H1 (cell line): ENCODE results near the gene TLCD2. TPM values are rescaled to one million over a fixed set of nuclear protein-coding genes. Genes with fewer than 3 reads are reported as not detected.
"Not testable (repeated sequence)": the region's sequence is repeated elsewhere in the genome, so short reads cannot be mapped to it uniquely, and the experiment has no call there.

Experiments
- CTCF ChIA-PET: fragments of 300-600 bp; sonication (Branson Sonifier 250); formaldehyde crosslinking; loops from one replicate; lab custom pipeline; 2021; ENCODE audit not compliant: partially characterized antibody; lab: Charles Lee
- POLR2A ChIA-PET: fragments of 300-600 bp; sonication (Branson Sonifier 250); formaldehyde crosslinking; loops from one replicate; lab custom pipeline; 2021; ENCODE audit warnings: inconsistent platforms; ENCODE audit not compliant: partially characterized antibody; lab: Charles Lee
- DNase-seq, 2 experiments: peaks; one replicate each; pipeline versions ENCODE4 v3.0.0 to v3.0.0-alpha.2; 2010 to 2022; ENCODE audit warnings: low spot score in 2 of 2, low read depth in 1 of 2, mixed read lengths in 1 of 2
- FAIRE-seq: peaks from 2 replicates; lab custom pipeline; 2011; peaks lifted over from hg19 to GRCh38; lab: Jason Lieb, UNC
- H2AFZ ChIP-seq: 2 replicates; pipeline ENCODE4 v1.8.1; 2012; ENCODE audit warnings: low read length, inconsistent platforms
- H2AK5ac ChIP-seq: 2 replicates; pipeline ENCODE4 v1.6.1; 2013; ENCODE audit warnings: low read depth, low read length
- H2BK120ac ChIP-seq: replicated peaks from 2 replicates; pipeline ENCODE3; 2013; ENCODE audit warnings: low read depth, low read length, inconsistent platforms
- H2BK12ac ChIP-seq: 2 replicates; pipeline ENCODE4 v1.6.1; 2013; ENCODE audit warnings: low read depth, low read length
- H2BK15ac ChIP-seq: 2 replicates; pipeline ENCODE4 v1.6.1; 2013; ENCODE audit warnings: low read length
- H2BK20ac ChIP-seq: 2 replicates; pipeline ENCODE4 v1.6.1; 2013; ENCODE audit warnings: low read length
- H2BK5ac ChIP-seq: 2 replicates; pipeline ENCODE4 v1.6.1; 2013; ENCODE audit warnings: low read depth, low read length
- H3K14ac ChIP-seq: 2 replicates; pipeline ENCODE4 v1.6.1; 2013; ENCODE audit warnings: inconsistent platforms; ENCODE audit not compliant: insufficient read length
- H3K18ac ChIP-seq: 2 replicates; pipeline ENCODE4 v1.6.1; 2013; ENCODE audit warnings: low read length; ENCODE audit errors: extremely low read depth
- H3K23ac ChIP-seq: 2 replicates; pipeline ENCODE4 v1.6.1; 2013; ENCODE audit warnings: inconsistent platforms; ENCODE audit not compliant: insufficient read length
- H3K23me2 ChIP-seq: 2 replicates; pipeline ENCODE4 v1.6.1; 2013; ENCODE audit warnings: low read depth, low read length
- H3K27ac ChIP-seq: 2 replicates; pipeline ENCODE4 v1.6.1; 2011; ENCODE audit warnings: low read depth, low read length, inconsistent platforms
- H3K27me3 ChIP-seq, 4 experiments: replicated peaks in 1 of 4; 1 replicate in 1 of 4; 2 replicates in 3 of 4; pipeline versions ENCODE4 v1.6.1 to v1.8.1; 2011 to 2013; ENCODE audit warnings: low read length in 3 of 4, mild to moderate bottlenecking in 3 of 4, inconsistent platforms in 2 of 4, mixed read lengths in 2 of 4, moderate library complexity in 1 of 4; ENCODE audit not compliant: control insufficient read depth in 3 of 4, insufficient read depth in 3 of 4; ENCODE audit errors: extremely low read depth in 1 of 4
- H3K36me3 ChIP-seq, 4 experiments: 2 replicates each; pipeline versions ENCODE4 v1.6.1 to v1.8.1; 2011 to 2013; ENCODE audit warnings: mild to moderate bottlenecking in 4 of 4, low read length in 3 of 4, moderate library complexity in 2 of 4, control low read depth in 1 of 4, inconsistent platforms in 1 of 4; ENCODE audit not compliant: insufficient read depth in 4 of 4, control insufficient read depth in 2 of 4
- H3K4ac ChIP-seq: replicated peaks from 2 replicates; pipeline ENCODE3; 2013; ENCODE audit warnings: low read length, low read depth, mixed read lengths, inconsistent platforms; ENCODE audit not compliant: insufficient read length
- H3K4me1 ChIP-seq, 4 experiments: replicated peaks in 1 of 4; 1 replicate in 1 of 4; 2 replicates in 3 of 4; pipeline versions ENCODE4 v1.6.1 to v1.8.1; 2011 to 2013; ENCODE audit warnings: low read length in 3 of 4, inconsistent platforms in 2 of 4, mixed read lengths in 1 of 4; ENCODE audit not compliant: insufficient read depth in 4 of 4, control insufficient read depth in 3 of 4
- H3K4me2 ChIP-seq, 2 experiments: 2 replicates each; pipeline versions ENCODE4 v1.6.1 to v1.8.1; 2011 to 2013; ENCODE audit warnings: low read depth in 2 of 2, low read length in 2 of 2, control low read depth in 1 of 2, inconsistent platforms in 1 of 2, mild to moderate bottlenecking in 1 of 2; ENCODE audit not compliant: insufficient read depth in 1 of 2
- H3K4me3 ChIP-seq, 4 experiments: fragments of 200-600, 300-600 bp in 1 of 4; sonication (generic), shearing (Covaris generic), sonication (Bioruptor Twin) in 1 of 4; 2 replicates each; pipeline versions ENCODE4 v1.5.1 to v1.8.1; 2011 to 2016; ENCODE audit warnings: low read length in 4 of 4, low read depth in 3 of 4, control low read depth in 2 of 4, inconsistent platforms in 2 of 4, mild to moderate bottlenecking in 2 of 4, mixed read lengths in 1 of 4, moderate library complexity in 1 of 4; ENCODE audit not compliant: insufficient read depth in 2 of 4; ENCODE audit errors: extremely low read depth in 1 of 4
- H3K56ac ChIP-seq: replicated peaks from 2 replicates; pipeline ENCODE3; 2013; ENCODE audit warnings: low read depth, mild to moderate bottlenecking, mixed read lengths, low read length, inconsistent platforms; ENCODE audit not compliant: insufficient read length
- H3K79me1 ChIP-seq: 2 replicates; pipeline ENCODE4 v1.6.1; 2013; ENCODE audit warnings: low read depth, low read length, control low read depth
- H3K79me2 ChIP-seq, 2 experiments: 2 replicates each; pipeline versions ENCODE4 v1.6.1 to v1.8.1; 2012 to 2013; ENCODE audit warnings: low read length in 2 of 2, mild to moderate bottlenecking in 2 of 2, inconsistent platforms in 1 of 2; ENCODE audit not compliant: insufficient read depth in 2 of 2, control insufficient read depth in 1 of 2
- H3K9ac ChIP-seq, 4 experiments: replicated peaks in 1 of 4; 1 replicate in 1 of 4; 2 replicates in 3 of 4; pipeline versions ENCODE4 v1.6.1 to v1.8.1; 2011 to 2013; ENCODE audit warnings: low read depth in 3 of 4, low read length in 3 of 4, control low read depth in 2 of 4, mild to moderate bottlenecking in 2 of 4, moderate library complexity in 2 of 4, inconsistent platforms in 1 of 4; ENCODE audit errors: extremely low read depth in 1 of 4
- H3K9me3 ChIP-seq, 2 experiments: 2 replicates each; pipeline versions ENCODE4 v1.6.1 to v1.8.1; 2012 to 2013; ENCODE audit warnings: mild to moderate bottlenecking in 2 of 2, moderate library complexity in 2 of 2, control low read depth in 1 of 2, inconsistent platforms in 1 of 2, low read depth in 1 of 2, low read length in 1 of 2, mixed read lengths in 1 of 2; ENCODE audit not compliant: insufficient read depth in 2 of 2
- H4K20me1 ChIP-seq, 2 experiments: replicated peaks in 1 of 2; 2 replicates each; pipeline versions ENCODE3 to v1.8.1; 2011 to 2013; ENCODE audit warnings: inconsistent platforms in 2 of 2, low read length in 2 of 2, mild to moderate bottlenecking in 1 of 2; ENCODE audit not compliant: insufficient read depth in 2 of 2, control insufficient read depth in 1 of 2
- H4K5ac ChIP-seq: 2 replicates; pipeline ENCODE4 v1.6.1; 2013; ENCODE audit warnings: low read length, low read depth, mixed read lengths, inconsistent platforms; ENCODE audit not compliant: insufficient read length
- H4K8ac ChIP-seq: 2 replicates; pipeline ENCODE4 v1.8.0; 2013; ENCODE audit warnings: mild to moderate bottlenecking, moderate library complexity, low read length, inconsistent platforms; ENCODE audit not compliant: insufficient read depth; ENCODE audit errors: extremely low read depth
- H4K91ac ChIP-seq: replicated peaks from 2 replicates; pipeline ENCODE3; 2013; ENCODE audit warnings: low read length, mixed read lengths, inconsistent platforms; ENCODE audit not compliant: insufficient read length
- WGBS, 2 experiments: shearing (Covaris generic) in 1 of 2; methylation state at CpG; one replicate each; pipeline versions ENCODE4 v1.1.6 to v1.1.7; 2013 to 2015; ENCODE audit warnings: low lambda C conversion rate in 2 of 2, mixed read lengths in 2 of 2, inconsistent platforms in 1 of 2, low coverage in 1 of 2, missing lambda C conversion rate in 1 of 2; ENCODE audit not compliant: insufficient replicate concordance in 2 of 2, insufficient coverage in 1 of 2, insufficient read length in 1 of 2; ENCODE audit errors: extremely low coverage in 1 of 2, missing lambda C conversion rate in 1 of 2; 5-methylcytosine and 5-hydroxymethylcytosine counted together
- polyA plus RNA-seq, 7 experiments: library from polyadenylated mRNA; depleted of rRNA in 3 of 7; stranded (reverse) in 5 of 7; unstranded in 2 of 7; fragments of >200 nt in 5 of 7; fragments of 200-250 nt in 2 of 7; gene quantifications; 1 replicate in 5 of 7; 2 replicates in 1 of 7; 4 replicates in 1 of 7; pipeline versions ENCODE4 v1.2.1 to v1.2.3, GENCODE V29; 2011 to 2013; ENCODE audit warnings: missing spikeins in 2 of 7, mixed read lengths in 2 of 7
- total RNA-seq: library from RNA; stranded (reverse); fragmentation: NEBNext Ultra II Directional; extraction: Animal tissue kit (Norgen Biotek cat#: 25700); gene quantifications from 2 replicates; pipeline ENCODE4 v1.2.1, GENCODE V29; 2021

TLCD2 gene
- total and polyA plus RNA-seq, 2 of the 8 experiments (the other 6 are each of a cell fraction or from before 2014, with no cell fraction given), result 0.47 to 1.4 TPM

DNA sequence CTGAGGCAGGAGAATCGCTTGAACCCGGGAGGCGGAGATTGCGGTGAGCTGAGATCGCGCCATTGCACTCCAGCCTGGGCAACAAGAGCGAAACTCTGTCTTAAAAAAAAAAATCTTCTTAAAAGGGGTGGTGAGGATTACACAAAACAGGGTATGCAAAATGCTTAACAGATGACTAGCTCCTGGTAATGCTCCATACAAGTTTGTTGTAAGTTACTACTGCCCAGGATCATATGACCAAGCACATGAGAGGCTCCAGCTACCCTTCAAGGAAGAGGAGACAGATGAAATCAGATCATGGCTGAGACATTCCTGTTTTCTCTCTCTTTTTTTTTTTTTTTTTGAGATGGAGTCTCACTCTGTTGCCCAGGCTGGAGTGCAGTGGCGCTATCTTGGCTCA, 11.8 kb upstream of the TLCD2 start:
- ChIA-PET CTCF (interaction anchor here (0.6 to 6.9 kb wide), 23 partner anchors 9 to 210 kb away, joined by 3 to 117 read pairs (median 6); partner anchors contain the start of gene SERPINF1), POLR2A (interaction anchor here (0.6 to 2.6 kb wide), 3 partner anchors 52 to 64 kb away, joined by 3 to 11 read pairs (median 3); no protein-coding TSS in a partner anchor)
- not testable (repeated sequence) for H3K56ac ChIP-seq, H2BK120ac ChIP-seq, H3K4ac ChIP-seq, H3K4me3 ChIP-seq, H2BK15ac ChIP-seq, H3K18ac ChIP-seq, H3K14ac ChIP-seq, H3K4me1 ChIP-seq, H3K9me3 ChIP-seq, H3K79me1 ChIP-seq, H2AFZ ChIP-seq, FAIRE-seq, H2AK5ac ChIP-seq, DNase-seq, H3K9ac ChIP-seq, H4K91ac ChIP-seq, H3K23ac ChIP-seq, H3K36me3 ChIP-seq, H4K5ac ChIP-seq, H2BK20ac ChIP-seq, H2BK5ac ChIP-seq, H3K27ac ChIP-seq, H3K27me3 ChIP-seq, H4K20me1 ChIP-seq, H4K8ac ChIP-seq, H3K4me2 ChIP-seq, H2BK12ac ChIP-seq, H3K79me2 ChIP-seq
- H3K23me2 ChIP-seq, result peaks cover 13% of the 10 kb centered on the region
- WGBS, 2 experiments, result 94% methylated on average over 7 of the region's 8 CpGs; no CpG with 5 or more reads in 1 of the 2 experiments
